ENCODE data around the gene HACL1.

Gene HACL1

GRCh38 chr3:15601399-15602145 lies at the start of gene HACL1, which contains the start of gene BTD:
TSS of gene HACL1 (minus strand) at chr3:15601569. CDS start at chr3:15601463, 106 bp downstream.
TSS of gene BTD (plus strand) at chr3:15601745. CDS start at chr3:15635440, 33,695 bp downstream.
- DNase-seq (ENCODE audit: low spot score): peak; percentile 99

- DNase-seq (ENCODE audit: low spot score): no peak
Measured at GRCh38 chr3:15649858-15650257, 48.5 kb upstream of the HACL1 start.

- DNase-seq (ENCODE audit: low spot score): no peak
Measured at GRCh38 chr3:15649341-15649740, 48.0 kb upstream of the HACL1 start.

- DNase-seq (ENCODE audit: low spot score): peak; percentile 97
Measured at GRCh38 chr3:15647611-15648167, 46.3 kb upstream of the HACL1 start.

- DNase-seq (ENCODE audit: low spot score): peak; percentile 99
Measured at GRCh38 chr3:15646851-15647511, 45.6 kb upstream of the HACL1 start.

- peak; percentile 79 for DNase-seq (ENCODE audit: low spot score)
Measured at GRCh38 chr3:15645740-15646501, 44.6 kb upstream of the HACL1 start.

- no peak for DNase-seq (ENCODE audit: low spot score)
Measured at GRCh38 chr3:15645246-15645645, 43.9 kb upstream of the HACL1 start.

GRCh38 chr3:15638891-15639262 lies 37.5 kb upstream of the HACL1 start:
- no peak for DNase-seq (ENCODE audit: low spot score)

GRCh38 chr3:15638193-15638890 lies 37.0 kb upstream of the HACL1 start:
- no peak for DNase-seq (ENCODE audit: low spot score)

GRCh38 chr3:15637131-15637951 lies 36.0 kb upstream of the HACL1 start:
- DNase-seq (ENCODE audit: low spot score): no peak

GRCh38 chr3:15636028-15636709 lies 34.8 kb upstream of the HACL1 start:
- peak; percentile 99 for DNase-seq (ENCODE audit: low spot score)

GRCh38 chr3:15635121-15635661 lies 33.8 kb upstream of the HACL1 start:
- no peak for DNase-seq (ENCODE audit: low spot score)

GRCh38 chr3:15634671-15635070 lies 33.3 kb upstream of the HACL1 start:
- DNase-seq (ENCODE audit: low spot score): no peak

- no peak for DNase-seq (ENCODE audit: low spot score)
Measured at GRCh38 chr3:15633766-15634598, 32.6 kb upstream of the HACL1 start.

GRCh38 chr3:15633159-15633558 lies 31.8 kb upstream of the HACL1 start:
- DNase-seq (ENCODE audit: low spot score): no peak

GRCh38 chr3:15632212-15632580 lies 30.8 kb upstream of the HACL1 start:
- DNase-seq (ENCODE audit: low spot score): no peak

GRCh38 chr3:15631426-15632211 lies 30.2 kb upstream of the HACL1 start:
- no peak for DNase-seq (ENCODE audit: low spot score)

- DNase-seq (ENCODE audit: low spot score): peak; percentile 88
Measured at GRCh38 chr3:15630646-15631350, 29.4 kb upstream of the HACL1 start.

Data from kidney capillary endothelial cell (primary cell).